Right renal pelvis (tissue), 4 donors: ENCODE measurements around the gene LGALS7B. TPM values are rescaled to one million over a fixed set of nuclear protein-coding genes. Genes with fewer than 3 reads are reported as not detected.
"Not testable (repeated sequence)": the region's sequence is repeated elsewhere in the genome, so short reads cannot be mapped to it uniquely, and the experiment has no call there.

Experiments used
- DNase-seq, 4 donors: peaks; one replicate each; pipeline ENCODE4 v3.0.0-alpha.2; 2013; ENCODE audit warnings: low read depth in 4 of 4, low spot score in 3 of 4, missing footprints in 1 of 4
- polyA plus RNA-seq, 4 donors: library from polyadenylated mRNA; unstranded; fragments of 120-200 nt; gene quantifications; one replicate each; pipeline ENCODE4 v1.2.1, GENCODE V29; 2013; ENCODE audit not compliant: insufficient read length in 4 of 4

The LGALS7B gene
- polyA plus RNA-seq: 1 to 10 TPM in 2 of 4 donors, under 1 TPM in 1, not detected in 1; 0.80 to 2.6 (median 2.1) TPM

DNA sequence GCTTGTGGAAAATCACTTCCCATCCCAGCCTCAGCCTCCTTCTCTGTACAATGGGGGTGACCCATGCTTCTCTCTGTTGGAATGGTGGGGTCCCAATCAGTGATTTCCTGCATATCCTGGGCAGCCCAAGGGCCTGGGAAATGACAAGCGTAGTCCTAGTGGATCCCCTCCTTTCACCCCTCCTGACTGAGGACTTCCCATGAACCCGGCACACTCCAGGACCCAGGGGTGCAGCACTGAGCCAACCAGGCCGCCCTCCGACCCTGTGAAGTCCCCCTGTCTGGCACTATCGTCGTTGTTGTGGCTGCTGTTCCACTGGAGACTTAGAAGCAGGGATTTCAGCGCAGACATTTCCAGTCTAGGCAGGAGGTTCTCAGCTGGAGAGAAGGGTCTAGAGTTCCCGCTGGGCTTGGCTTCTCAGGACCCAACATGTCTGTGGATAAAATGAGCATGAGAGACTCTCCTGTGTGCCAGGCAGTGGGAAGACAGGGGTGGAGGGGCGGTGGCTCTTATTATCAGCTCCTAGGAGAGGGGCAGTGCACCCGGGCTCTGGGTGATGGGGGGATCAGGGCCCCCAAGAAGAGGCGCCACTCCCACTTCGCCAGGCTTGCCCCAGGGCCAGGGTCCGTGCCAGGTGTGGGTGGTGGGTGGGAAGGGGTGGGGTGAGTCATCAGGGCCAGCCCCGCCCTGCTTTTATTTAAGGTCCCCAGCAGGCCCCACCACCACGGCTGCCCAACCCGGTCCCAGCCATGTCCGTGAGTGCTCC is at the start of gene LGALS7B:
Gene LGALS7B, plus strand, starts transcription at position 723 of the 766 bp plus-strand sequence. Its CDS starts 27 bp downstream, at position 750.
- DNase-seq: no peak

GRCh38 chr19:38739440-38740256 is 49.4 kb upstream of the LGALS7B start:
- no peak for DNase-seq

DNA sequence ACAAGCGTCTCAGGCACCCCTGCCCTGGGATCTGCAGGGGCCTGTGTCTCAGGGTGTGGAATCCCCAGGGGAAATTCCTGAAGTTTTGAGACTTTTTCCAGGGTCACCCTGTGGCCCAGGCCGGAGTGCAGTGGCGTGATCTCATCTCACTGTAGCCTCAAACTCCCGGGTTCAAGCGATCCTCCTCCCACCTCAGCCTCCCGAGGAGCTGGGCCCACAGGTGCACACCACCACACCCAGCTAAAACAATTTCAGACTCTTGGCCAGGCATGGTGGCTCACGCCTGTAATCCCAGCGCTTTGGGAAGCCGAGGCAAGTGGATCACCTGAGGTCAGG is 48.8 kb upstream of the LGALS7B start:
- no peak for DNase-seq

DNA sequence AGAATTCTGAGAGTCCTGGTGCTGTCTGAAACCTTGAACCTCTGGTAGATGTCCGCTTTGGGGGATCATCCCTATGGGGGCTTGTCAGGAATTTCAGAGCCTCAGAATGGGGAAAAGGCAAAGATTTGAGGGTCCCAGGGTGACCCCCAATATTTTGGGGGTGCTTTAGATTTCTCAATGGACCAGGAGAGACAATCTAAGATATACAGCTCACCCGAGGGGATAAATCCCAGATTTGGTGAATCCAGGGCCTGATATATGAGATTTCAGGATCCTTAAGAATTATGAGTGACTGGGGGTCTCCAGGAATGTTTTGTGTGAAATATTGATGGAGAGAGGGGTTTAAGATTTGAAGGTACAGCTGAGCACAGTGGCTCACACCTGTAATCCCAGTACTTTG is 48.1 kb upstream of the LGALS7B start:
- DNase-seq: no peak

- DNase-seq: no peak
Observed at GRCh38 chr19:38741670-38742069, 47.3 kb upstream of the LGALS7B start.

- no peak for DNase-seq
Observed at GRCh38 chr19:38742296-38742695, 46.7 kb upstream of the LGALS7B start.

DNA sequence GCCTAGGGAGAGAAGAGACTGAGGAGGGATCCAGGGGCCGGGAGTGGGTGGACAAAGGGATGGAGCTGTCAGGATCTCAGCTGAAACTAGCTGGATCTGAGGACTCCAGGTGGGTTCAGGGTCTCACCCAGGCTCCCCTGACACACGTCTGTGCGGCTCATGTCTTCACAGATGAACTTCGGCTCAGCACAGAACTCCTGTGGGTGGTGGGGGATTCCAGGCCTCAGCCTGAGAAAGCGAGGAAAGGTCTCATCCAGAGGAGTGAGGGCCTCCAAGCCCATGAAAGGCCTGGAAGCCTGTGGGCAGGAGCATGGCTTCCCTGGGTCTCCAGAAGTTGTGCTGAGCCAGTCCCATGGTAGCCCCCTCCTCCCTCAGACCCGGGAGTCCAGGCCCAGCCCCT is 46.1 kb upstream of the LGALS7B start:
- no peak for DNase-seq

DNA sequence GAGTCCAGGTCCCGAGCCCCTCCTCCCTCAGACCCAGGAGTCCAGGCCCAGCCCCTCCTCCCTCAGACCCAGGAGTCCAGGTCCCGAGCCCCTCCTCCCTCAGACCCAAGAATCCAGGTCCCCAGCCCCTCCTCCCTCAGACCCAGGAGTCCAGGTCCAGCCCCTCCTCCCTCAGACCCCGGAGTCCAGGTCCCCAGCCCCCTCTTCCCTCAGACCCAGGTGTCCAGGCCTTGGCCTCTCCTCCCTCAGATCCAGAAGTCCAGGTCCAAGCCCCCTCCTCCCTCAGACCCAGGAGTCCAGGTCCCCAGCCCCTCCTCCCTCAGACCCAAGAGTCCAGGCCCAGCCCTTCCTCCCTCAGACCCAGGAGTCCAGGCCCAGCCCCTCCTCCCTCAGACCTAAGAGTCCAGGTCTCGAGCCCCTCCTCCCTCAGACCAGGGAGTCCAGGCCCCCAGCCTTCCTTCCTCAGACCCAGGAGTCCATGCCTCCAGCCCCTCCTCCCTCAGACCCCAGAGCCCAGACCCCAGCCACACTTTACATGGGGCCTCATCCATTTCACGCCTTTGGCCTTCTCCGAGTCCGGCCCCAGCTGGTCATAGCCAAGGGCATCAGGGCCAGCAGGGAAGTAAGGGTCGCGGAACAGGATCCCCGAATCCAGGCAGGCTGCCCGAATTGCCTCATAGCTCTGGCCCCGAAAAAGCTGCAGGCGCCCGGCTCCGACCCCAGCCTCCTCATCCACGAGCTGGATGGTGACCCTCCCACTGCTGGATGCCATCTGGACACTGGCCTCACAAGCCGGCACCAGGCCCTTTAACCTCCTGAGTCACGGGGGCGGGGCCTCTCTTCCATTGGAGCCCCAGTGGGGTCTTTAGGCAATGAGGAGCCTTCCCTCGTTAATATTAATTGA is 45.4 kb upstream of the LGALS7B start:
- no peak for DNase-seq

DNA sequence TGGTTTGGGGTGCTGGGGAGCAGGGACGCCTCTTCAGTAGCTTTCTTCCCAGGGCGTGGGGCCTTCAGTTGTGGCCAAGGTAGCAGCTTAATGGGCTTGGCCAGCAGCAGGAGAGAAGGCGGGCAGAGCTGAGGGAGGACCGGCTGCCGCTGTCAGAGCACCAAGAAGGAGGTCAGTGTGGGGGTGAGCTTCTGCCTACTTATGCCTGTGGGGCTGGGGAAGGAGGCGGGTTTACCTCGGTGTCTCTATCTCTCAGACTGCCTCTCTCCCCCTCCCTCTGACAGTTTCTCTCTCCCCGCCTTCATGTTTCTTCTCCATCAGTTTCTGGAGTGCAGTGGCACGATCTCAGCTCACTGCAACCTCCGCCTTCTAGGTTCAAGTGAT is 44.7 kb upstream of the LGALS7B start, which contains the start of gene CAPN12:
Gene CAPN12, minus strand, starts transcription at position 177 of the 384 bp plus-strand sequence. CDS start 309 bp downstream, outside the sequence.
- no peak for DNase-seq

DNA sequence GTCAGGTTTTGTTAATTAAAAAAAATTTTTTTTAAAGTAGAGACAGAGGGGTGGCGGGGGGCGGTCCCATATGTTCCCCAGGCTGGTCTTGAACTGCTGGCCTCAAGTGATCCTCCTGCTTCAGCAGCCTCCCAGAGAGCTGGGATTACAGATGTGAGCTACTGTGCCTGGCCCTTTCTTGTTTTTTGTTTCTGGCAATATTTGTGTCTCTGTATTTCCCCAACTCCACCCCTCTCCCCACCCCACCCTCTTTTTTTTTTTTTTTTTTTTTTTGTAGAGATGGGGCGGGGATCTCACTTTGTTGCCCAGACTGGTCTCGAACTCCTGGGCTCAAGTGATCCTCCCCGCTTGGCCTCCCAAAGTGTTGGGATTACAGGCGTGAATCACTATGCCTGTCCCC is 44.1 kb upstream of the LGALS7B start:
- DNase-seq: no peak

- DNase-seq: no peak
Observed at GRCh38 chr19:38745316-38745715, 43.7 kb upstream of the LGALS7B start.

- not testable (repeated sequence) for DNase-seq
Observed at GRCh38 chr19:38753783-38754182, 35.2 kb upstream of the LGALS7B start.

DNA sequence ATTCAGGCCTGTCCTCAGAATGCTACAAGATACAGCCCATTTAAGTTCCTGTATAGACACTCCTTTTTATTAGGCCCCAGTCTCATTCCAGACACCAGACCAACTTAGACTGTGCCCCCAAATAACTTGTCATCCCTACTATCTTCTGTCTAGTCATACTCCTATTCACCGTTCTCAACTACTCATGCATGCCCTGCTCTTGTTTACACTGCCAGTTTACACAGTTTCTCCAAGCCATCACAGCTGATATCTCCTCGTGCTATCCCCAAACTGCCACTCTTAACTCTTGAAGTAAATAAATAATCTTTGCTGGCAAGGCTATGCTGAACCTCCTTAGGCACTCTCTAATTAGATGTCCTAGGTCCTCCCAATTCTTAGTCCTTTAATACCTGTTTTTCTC is 34.8 kb upstream of the LGALS7B start:
- not testable (repeated sequence) for DNase-seq

GRCh38 chr19:38759590-38760003 is 29.4 kb upstream of the LGALS7B start:
- DNase-seq: no peak

DNA sequence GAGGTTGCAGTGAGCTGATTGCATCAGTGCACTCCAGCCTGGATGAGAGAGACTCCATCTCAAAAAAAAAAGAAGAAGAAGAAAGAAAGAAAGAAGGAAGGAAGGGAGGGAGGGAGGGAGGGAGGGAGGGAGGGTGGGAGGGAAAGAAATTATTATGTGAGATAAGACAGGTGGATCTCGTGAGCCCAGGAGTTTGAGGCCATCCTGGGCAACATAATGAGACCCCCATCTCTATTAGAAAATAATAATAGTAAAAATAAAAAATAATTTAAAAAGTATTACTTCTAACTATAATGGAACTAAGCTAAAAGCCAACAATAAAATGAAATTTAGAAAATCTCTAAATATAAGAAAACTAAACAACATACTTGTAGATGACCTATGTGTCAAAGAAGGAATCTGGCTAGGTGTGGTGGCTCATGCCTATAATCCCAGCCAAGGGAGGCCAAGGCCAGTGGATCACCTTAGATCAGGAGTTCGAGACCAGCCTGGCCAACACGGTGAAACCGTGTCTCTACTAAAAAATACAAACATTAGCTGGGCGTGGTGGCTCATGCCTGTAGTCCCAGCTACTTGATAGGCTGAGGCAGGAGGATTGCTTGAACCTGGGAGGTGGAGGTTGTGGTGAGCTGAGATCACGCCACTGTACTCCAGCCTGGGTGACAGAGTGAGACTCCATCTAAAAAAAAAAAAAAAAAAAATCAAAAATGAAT is 28.0 kb upstream of the LGALS7B start:
- DNase-seq: not testable (repeated sequence)

GRCh38 chr19:38761884-38762389 is 27.1 kb upstream of the LGALS7B start:
- DNase-seq: not testable (repeated sequence)

DNA sequence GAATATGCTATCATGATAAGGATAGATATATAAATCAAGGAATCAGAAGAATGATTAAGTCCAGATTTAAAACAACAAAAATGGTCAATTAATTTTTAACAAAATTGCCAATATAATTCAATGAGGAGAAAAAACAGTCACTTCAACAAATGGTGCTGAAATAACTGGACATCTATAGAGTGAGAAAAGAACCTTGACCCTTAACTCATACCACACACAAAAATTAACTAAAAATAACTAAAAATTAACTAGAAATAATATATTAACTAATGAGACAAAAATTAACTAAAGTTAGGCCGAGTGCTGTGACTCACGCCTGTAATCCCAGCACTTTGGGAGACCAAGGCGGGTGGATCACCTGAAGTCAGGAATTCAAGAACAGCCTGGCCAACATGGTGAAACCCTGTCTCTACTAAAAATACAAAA is 25.2 kb upstream of the LGALS7B start:
- DNase-seq: no peak

GRCh38 chr19:38765214-38765613 is 23.8 kb upstream of the LGALS7B start:
- DNase-seq: no peak

- DNase-seq: no peak
Observed at GRCh38 chr19:38766276-38767047, 22.5 kb upstream of the LGALS7B start.
